NCI-H1105 (cell line): ENCODE data around the gene EXOC6.

Source experiments
- DNase-seq: peaks from one replicate; lab custom pipeline; 2025; lab: John Stamatoyannopoulos, UW

EXOC6 gene

GRCh38 chr10:93064874-93065660 is 216.7 kb downstream of the EXOC6 start:
- DNase-seq: no peak

DNA sequence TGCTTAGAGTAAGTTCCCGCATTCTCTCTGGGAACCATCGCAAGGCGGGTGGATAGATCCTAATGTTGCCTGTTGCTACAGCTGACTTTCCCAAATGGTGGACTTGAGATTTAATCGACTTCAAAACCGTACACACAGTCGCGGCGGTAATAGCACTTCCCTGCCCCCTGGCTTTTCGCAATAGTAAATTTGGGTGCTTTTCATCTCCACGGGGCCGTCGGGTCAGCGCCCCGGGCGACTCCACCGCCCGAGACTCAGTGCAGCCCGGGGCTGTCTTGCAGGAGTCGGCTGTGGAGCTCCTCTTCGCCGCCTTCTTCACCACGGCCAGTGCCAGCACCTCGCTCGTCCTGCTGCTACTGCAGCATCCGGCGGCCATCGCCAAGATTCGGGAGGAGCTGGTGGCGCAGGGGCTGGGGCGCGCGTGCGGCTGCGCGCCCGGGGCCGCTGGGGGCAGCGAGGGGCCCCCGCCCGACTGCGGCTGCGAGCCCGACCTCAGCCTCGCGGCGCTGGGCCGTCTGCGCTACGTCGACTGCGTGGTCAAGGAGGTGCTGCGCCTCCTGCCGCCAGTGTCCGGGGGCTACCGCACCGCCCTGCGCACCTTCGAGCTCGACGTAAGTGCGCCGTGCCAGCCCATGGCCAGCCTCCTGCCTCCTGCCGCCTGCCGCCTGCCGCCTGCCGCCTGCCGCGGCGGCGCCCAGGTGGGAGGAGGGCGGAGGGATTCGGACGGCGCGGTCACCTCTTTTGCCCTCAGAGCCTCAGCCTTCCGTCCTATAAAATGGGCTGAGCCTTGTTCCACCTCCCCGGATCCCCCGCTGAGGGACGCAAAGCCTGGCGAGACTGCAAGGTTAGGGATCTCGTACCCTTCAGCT is 217.6 kb downstream of the EXOC6 start:
- DNase-seq: no peak

GRCh38 chr10:93066544-93066913 is 218.2 kb downstream of the EXOC6 start:
- no peak for DNase-seq

- DNase-seq: no peak
These were observed 219.4 kb downstream of the EXOC6 start for GRCh38 chr10:93067443-93068365.

- DNase-seq: no peak
These were observed 220.3 kb downstream of the EXOC6 start for GRCh38 chr10:93068411-93069244.

DNA sequence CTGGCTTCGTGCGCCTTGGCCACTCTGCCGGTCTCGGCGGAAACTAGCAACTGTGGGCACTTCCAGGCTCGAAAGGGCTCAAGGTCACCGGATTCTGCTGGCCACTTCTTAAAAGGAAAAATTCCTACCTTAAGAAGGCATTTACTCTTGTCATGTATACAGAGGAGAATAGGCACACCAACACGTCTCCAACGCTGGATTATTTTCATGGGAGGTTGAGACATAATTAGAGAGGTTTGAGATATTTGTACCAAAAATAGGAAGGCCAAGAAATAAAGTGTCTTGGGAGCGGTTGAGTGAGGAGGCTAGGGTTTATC is 220.9 kb downstream of the EXOC6 start:
- DNase-seq: no peak

DNA sequence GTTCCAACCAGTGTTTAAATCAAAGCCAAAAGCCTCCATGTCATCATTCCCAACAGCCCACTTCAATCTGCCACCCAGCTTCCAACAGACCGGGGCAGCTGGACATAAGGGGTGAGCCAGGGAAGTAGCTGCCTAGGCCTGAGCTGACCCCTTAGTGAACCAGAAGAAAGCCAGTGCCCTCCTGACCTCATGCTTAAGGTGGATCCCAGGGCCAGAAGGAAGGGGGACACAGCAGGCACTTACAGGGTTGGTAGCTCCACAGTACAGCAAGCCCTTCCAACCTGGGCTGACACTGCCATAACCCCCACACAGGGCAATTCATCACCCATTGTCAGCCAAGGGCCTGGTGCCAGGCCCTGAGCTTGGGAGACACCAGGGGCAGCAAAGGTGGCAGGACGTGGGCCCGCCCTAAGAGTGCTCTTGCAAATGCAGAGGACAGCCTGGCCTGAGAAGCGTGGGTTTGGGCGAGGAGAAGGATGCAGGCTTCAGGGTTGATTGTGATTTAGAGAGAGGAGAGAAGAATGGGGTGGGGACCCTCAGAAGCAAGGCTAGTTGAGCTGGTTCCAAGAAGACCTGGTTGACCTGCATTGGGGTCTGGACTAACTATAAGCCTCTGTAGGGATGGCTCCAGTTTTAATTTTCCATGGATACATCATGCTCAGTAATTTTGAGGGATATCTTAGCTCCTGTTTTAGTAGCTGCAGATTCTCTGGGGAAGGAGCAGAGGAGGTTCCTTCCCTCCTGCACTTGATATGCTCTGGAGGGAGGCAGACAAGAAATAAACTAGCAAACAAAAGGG is 222.3 kb downstream of the EXOC6 start:
- DNase-seq: no peak

- no peak for DNase-seq
These were observed 222.8 kb downstream of the EXOC6 start for GRCh38 chr10:93071177-93071472.

- no peak for DNase-seq
These were observed 223.4 kb downstream of the EXOC6 start for GRCh38 chr10:93071674-93072224.

GRCh38 chr10:93072225-93072712 is 223.9 kb downstream of the EXOC6 start:
- no peak for DNase-seq

DNA sequence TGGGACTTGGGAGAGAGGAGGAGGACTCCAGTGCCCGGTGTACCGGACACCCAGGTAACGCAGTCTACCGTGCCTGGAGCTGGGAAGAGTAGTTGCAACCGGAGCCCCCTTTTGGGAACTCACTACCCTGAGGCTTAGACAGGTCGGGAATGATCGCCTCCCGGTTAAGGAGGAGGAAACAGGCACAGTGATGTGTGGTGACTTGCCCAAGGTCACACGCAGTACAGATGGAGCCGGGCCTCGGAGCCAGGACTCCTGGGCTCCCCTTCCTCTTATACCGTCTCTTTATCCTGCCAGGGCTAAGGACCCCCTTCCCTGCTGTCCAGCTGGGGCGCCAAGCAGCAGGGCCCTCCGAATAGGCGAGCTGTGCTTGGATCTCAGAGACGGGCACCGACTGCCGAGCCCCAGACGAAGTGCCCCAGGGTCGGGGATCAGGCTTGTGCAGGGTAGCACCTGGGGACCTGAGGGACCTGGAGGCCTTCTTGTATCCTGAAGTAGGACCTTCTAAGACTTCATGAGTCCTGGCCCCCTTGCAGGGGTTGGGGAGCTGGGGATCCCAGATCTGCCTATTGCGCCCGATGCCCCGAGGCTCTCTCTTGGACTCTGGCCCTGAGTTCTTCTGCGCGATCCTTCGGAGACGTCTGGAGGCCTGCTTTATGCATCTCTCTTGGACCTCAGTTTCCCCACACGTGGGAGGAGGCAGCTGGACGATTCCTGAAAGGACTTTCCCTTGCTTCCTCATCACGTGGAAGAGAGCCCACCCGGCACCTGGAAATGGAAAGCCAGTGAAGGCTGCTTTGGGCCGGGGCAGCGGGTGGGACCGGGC is 224.6 kb downstream of the EXOC6 start:
- DNase-seq: no peak

- DNase-seq: no peak
These were observed 225.3 kb downstream of the EXOC6 start, which contains the start of gene CYP26A1 for GRCh38 chr10:93073539-93074146. CYP26A1 (plus strand) TSS chr10:93073893; CDS start chr10:93073935, 42 bp downstream.

GRCh38 chr10:93074147-93074596 is 225.9 kb downstream of the EXOC6 start:
- DNase-seq: no peak

DNA sequence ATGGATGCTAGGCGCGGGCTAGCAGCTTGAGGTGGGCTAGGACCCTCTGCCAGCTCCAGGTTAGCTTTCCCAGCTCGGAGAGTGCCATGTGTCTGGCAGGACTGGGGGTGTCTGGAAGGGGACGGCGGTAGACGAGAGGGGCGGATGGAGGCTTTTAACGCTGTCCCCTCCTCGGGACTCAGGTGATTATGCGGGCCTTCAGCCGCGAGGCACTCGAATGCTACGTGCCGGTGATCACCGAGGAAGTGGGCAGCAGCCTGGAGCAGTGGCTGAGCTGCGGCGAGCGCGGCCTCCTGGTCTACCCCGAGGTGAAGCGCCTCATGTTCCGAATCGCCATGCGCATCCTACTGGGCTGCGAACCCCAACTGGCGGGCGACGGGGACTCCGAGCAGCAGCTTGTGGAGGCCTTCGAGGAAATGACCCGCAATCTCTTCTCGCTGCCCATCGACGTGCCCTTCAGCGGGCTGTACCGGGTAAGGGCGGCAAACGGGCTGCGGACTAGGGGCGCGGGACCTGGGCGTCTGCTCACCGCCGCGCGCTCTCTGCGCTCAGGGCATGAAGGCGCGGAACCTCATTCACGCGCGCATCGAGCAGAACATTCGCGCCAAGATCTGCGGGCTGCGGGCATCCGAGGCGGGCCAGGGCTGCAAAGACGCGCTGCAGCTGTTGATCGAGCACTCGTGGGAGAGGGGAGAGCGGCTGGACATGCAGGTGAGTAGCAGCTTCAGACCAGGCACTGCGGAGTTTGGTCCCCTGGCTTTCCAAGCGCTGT is 226.5 kb downstream of the EXOC6 start:
- no peak for DNase-seq

DNA sequence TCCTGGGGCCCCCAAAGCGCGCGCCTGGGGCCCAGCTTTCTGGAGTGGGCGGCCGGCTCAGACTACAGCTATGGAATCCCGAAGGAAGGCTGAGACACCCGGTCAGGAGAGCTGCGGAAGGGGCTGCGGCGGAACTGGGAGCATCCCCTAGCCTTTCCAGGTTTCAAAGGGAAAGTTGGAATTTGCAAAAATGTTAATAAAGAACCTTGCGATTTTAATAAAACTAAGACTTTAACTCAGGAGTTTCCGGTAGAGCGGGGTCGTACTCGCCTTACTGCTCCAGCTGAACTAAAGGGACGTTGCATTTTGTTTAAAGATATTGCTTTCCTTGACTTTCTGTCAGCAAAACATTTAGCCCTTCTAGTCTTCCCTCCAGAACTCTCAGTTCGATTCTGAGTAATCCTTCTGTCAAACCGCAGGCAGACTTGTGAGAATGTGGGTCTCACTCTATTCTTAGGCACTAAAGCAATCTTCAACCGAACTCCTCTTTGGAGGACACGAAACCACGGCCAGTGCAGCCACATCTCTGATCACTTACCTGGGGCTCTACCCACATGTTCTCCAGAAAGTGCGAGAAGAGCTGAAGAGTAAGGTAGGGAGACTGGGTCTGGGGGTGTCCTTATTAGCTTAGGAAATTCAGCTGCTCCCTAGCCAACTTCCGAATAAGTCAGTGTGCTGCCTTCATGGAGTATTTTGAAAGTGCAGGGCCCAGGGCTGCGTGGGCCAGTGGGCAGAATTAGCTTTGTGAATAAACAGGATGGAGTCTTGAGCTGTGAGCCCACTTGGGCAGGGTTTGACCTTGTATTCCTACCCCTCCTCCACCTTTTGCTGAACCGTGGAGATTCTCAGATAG is 227.3 kb downstream of the EXOC6 start:
- no peak for DNase-seq

DNA sequence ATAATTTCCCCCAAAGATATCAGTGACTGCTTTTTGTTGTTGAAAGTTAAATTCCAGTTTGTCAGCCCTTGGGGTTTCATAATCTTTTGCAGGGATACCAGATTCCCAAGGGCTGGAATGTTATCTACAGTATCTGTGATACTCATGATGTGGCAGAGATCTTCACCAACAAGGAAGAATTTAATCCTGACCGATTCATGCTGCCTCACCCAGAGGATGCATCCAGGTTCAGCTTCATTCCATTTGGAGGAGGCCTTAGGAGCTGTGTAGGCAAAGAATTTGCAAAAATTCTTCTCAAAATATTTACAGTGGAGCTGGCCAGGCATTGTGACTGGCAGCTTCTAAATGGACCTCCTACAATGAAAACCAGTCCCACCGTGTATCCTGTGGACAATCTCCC is 228.6 kb downstream of the EXOC6 start:
- DNase-seq: no peak

DNA sequence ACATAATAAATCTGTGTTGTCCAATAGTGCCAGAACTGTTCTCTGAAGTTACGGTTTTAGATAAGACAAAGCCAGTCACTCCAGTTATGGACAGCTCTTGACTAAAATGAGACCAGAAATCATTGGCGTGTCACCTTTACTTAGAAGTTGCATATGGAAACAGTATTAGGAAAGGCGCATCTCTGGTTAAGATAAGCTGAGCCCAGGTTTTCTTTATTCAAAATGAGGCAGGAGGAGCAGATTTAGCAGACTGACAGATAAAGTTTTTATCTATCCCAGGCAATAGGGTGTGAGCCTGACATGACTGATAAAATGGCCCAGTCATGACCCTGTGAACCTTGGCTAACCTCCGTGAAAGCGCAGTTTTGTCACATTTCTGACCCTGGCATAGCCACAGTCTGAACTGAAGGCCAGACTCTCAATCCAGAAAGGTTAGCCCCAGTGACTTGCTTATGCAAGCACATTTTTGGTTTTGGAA is 229.6 kb downstream of the EXOC6 start:
- DNase-seq: no peak
